ENCODE results near the gene ARHGAP21.

Gene ARHGAP21

DNA sequence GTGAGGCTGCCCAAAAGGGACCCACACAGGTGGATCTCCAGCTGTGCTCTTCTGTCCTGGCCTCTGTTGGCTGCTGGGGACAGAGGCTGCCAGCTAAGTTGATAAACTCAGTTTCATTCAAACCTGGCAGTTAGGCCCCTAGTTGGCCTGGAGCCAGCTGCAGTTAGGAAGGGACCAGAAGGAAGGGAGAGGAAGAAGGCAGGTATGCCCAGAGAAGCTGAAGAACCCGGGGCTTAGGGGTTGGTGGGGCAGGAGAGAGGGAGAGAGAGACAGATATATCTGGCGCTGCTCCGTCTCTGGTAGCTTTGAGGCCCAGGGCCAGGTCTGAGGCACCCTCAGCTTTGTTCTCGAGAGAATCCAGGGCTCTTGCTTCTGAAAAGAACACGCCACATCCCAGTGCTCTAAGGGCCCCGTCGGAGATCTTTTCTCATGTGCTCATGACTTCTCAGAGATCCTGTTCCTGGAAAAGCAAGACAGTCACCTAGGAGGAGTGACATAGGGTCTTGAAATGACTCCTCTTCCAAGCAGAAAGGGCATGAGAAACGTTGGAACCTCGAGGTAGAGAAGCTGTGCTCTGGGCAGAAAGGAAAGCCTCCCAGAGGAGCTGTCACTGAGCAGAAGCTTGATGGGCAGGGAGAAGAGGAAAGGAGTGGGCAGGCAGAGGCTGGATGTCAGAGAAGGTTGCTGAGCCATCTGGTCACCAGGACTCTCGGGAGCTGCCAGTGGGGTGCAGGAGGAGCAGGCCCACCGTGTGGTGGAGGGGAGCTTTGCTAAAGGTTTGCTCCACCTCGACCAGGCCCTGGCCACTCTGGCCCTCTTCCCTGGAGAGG is 153.6 kb downstream of the ARHGAP21 start:
- DNase-seq (ENCODE audit: low read depth, low spot score), result no peak
- in situ Hi-C loops (cut with HindIII; ENCODE audit: low sequenced_read_pairs), result no loop called here
- H3K4me3 ChIP-seq (ENCODE audit: low read depth, low read length), result no peak overlapping the region
- TF ChIP-seq, protein P1, sequence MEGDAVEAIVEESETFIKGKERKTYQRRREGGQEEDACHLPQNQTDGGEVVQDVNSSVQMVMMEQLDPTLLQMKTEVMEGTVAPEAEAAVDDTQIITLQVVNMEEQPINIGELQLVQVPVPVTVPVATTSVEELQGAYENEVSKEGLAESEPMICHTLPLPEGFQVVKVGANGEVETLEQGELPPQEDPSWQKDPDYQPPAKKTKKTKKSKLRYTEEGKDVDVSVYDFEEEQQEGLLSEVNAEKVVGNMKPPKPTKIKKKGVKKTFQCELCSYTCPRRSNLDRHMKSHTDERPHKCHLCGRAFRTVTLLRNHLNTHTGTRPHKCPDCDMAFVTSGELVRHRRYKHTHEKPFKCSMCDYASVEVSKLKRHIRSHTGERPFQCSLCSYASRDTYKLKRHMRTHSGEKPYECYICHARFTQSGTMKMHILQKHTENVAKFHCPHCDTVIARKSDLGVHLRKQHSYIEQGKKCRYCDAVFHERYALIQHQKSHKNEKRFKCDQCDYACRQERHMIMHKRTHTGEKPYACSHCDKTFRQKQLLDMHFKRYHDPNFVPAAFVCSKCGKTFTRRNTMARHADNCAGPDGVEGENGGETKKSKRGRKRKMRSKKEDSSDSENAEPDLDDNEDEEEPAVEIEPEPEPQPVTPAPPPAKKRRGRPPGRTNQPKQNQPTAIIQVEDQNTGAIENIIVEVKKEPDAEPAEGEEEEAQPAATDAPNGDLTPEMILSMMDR (IDR thresholded peaks at IDR 0.05; ENCODE audit: low read depth, low read length), result no peak

DNA sequence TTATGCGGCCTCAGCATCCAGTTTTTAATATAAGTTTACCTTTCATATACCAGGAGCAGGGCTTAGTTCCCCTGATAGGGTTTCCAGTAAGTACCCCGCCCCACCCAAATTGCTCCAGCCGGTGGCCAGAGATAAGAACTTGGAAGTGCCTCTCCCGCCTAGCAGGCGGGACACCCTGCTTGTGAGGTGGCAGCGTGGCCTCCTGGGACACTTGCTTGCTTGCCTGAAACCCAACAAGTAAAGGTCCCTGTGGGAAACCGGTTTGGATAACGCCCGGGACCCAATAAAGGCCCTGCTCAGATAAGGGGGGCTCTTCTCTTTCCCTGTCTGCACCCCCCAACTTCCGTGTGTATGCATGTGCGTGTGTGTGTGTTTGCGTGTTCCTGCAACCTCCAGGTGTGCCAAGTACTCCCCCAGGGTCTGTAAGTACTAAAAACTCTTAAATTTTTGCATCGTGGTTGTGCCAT is 154.3 kb downstream of the ARHGAP21 start:
- DNase-seq (ENCODE audit: low read depth, low spot score), result no peak
- in situ Hi-C loops (cut with HindIII; ENCODE audit: low sequenced_read_pairs), result no loop called here
- TF ChIP-seq, protein P1 (IDR thresholded peaks at IDR 0.05; ENCODE audit: low read depth, low read length), result no peak
- no peak overlapping the region for H3K4me3 ChIP-seq (ENCODE audit: low read depth, low read length)

DNA sequence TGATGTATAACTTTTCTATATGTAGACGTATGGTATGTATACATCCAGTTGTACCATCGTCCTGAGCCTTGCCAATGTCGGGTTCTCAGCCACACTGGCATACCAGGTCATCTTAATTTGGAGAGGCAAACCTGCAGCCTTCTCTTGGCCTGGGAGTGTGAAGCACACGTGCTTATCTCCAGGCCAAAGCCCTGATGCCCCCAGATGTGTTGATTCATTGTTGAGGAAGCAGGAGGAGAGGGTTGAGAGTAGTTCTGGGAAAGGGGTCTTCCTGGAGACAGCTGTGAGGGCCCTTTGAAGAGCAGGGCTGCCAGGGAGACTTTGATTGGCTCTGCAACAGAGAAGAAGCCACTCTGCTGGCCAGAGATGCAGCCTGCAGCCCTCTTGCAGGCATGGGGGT is 155.6 kb downstream of the ARHGAP21 start:
- TF ChIP-seq, protein P1 (IDR thresholded peaks at IDR 0.05; ENCODE audit: low read depth, low read length), result no peak
- in situ Hi-C loops (cut with HindIII; ENCODE audit: low sequenced_read_pairs), result no loop called here
- no peak overlapping the region for H3K4me3 ChIP-seq (ENCODE audit: low read depth, low read length)
- no peak for DNase-seq (ENCODE audit: low read depth, low spot score)

DNA sequence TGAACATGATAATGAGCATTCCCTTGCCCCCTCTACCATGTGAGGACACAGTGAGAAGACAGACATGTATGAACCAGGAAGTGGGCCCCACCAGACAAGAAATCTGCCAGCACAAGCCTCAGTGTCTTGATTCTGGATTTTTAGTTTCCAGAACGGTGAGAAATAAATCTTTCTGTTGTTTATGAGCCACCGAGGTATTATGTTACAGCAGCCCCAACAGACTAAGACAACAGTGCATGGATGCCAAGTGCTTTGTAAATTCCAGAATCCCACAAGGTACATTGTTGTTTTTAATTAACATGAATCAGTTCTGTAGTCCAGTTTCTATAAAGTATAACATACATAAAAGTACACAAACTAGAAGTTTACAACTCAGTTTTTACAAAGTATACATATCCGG is 162.2 kb downstream of the ARHGAP21 start:
- in situ Hi-C loops (cut with HindIII; ENCODE audit: low sequenced_read_pairs), result no loop called here
- TF ChIP-seq, protein P1 (IDR thresholded peaks at IDR 0.05; ENCODE audit: low read depth, low read length), result no peak
- no peak overlapping the region for H3K4me3 ChIP-seq (ENCODE audit: low read depth, low read length)
- peak; percentile 27 for DNase-seq (ENCODE audit: low read depth, low spot score)

DNA sequence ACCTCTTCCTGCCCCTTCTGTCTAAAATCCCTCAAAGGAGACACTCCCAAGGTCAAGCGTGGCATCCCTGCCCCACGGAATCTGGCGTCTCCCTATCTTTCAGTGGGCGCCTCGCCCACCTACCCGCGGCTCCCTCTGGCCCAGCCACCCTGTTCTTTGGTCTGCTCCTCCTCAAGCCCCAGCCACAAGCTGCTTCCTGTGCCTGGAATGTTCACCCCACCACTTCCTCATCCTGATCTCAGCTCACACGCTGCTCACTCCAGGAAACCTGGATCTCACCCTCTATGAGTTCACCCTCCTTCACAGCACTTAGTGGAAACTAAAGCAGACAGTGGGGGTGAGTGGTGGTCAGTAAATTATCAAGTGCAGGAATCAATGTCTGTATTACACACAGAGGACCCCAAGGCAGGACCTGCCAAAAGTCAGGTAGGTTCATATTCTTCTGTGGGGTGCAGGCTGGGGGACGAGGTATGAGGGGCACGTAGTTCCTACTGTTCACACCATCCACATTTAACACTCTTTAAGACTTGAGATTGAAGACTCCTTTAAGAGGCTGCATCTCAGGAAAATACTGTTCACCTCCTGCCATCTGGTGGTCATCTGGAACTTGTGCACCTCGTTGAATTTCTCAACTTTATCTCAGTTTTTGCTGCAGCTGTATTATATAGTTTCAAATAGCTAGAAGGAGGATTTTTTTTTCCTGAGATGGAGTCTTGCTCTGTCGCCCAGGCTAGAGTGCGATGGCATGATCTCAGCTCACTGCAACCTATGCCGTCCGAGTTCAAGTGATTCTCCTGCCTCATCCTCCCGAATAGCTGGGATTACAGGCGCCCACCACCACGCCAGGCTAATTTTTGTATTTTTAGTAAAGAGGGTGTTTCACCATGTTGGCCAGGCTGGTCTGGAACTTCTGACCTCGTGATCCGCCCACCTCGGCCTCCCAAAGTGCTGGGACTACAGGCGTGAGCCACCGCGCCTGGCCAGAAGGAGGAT is 166.6 kb downstream of the ARHGAP21 start:
- peak; percentile 79 for DNase-seq (ENCODE audit: low read depth, low spot score)
- H3K4me3 ChIP-seq (ENCODE audit: low read depth, low read length), result no peak overlapping the region
- in situ Hi-C loops (cut with HindIII; ENCODE audit: low sequenced_read_pairs), result no loop called here
- TF ChIP-seq, protein P1 (IDR thresholded peaks at IDR 0.05; ENCODE audit: low read depth, low read length), result peak; percentile 68

DNA sequence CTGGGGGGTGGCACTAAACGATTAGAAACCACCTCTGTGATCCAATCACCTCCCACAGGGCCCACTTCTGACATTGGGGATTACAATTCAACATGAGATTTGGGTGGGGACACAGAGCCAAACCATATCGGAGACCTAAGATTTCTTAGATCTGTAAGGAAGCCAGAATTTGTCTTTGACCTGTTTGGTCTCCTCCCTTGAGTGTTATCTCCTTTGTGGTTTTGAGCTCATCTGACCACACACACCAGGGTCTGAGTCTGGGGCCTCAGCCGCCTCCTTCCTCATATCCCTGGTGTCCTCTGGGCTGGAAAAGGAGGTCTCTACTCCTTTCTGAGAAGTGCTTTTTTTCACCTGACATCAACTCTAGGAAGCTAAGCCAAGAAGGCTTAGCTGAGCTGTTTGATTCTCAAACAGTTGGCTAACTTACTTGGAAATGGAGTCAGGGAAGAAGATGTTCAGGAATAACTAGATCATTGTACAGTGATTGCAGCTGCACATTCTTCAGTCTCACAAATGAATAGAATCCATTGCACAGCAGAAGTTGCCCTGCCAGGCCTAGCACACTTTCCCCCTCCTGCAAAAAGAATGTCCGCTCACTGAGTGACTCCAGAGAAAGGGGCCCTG is 167.4 kb downstream of the ARHGAP21 start:
- TF ChIP-seq, protein P1 (IDR thresholded peaks at IDR 0.05; ENCODE audit: low read depth, low read length), result no peak
- DNase-seq (ENCODE audit: low read depth, low spot score), result no peak
- in situ Hi-C loops (cut with HindIII; ENCODE audit: low sequenced_read_pairs), result no loop called here
- H3K4me3 ChIP-seq (ENCODE audit: low read depth, low read length), result no peak overlapping the region

Data from astrocyte of the spinal cord (primary cell).